ENCODE results near the gene PTOV1.

Gene PTOV1

DNA sequence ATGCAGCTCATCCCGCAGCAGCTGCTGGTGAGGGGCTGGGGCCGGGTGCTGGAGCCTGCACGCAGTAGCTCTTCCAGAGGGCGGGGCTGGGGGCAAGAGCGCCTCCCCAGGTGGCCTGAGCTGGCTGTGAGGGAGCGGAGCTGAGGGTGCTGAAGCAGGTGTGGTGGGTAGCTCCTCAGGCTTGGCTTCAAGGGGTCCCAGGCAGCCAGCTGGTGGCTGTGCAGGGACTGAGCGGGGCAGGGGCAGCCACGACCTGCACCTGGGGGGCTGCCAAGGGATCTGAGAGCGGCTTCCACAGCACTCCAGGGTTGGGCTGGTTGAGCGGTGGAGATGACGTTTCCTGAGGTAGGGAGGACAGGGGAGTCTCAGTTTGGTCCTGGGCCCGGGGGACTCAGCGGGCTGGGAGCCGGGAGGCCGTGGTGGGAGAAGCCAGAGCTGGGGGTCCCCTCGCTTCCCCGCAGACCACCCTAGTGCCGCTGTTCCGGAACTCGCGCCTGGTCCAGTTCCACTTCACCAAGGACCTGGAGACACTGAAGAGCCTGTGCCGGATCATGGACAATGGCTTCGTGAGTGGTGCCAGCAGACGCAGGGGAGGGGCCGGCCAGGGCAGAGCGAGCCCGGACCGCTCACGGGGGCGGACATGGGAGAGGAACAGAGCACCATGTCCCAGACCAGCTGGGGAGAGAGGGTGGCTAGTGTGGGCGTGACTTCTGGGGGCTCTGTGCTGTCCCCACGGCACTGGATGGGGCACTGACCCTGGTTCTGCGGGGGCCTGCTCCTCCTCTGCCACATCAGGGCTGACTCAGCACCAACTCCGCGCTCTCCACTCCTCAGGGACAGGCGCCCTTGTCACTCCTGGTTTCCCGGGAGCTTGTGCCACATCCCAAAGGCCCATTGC is 7.4 kb downstream of the PTOV1 start:
- no peak for DNase-seq (ENCODE audit: low spot score)

DNA sequence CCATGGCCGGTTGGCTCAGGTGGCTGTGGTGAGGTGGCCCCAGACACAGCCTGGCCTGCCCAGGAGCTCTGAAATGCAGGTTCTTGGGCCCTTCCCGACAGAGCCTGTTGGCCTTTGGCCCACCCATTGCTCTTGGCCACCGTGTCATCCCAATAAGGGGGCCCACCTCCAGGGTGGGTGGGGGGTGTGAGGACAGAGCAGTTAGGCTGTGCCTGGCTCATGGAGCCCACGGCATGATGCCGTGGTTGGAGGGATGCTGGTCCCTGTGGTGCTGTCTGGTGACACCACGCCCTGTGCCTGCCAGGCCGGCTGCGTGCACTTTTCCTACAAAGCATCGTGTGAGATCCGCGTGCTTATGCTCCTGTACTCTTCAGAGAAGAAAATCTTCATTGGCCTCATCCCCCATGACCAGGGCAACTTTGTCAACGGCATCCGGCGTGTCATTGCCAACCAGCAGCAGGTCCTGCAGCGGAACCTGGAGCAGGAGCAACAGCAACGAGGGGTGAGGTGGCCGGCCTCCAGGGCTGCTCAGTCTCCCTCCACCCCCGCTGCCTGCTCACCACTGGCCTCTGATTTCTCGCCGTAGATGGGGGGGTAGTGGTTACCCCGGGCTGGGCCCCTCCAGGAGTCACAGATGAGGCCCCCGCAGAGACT is 8.8 kb downstream of the PTOV1 start:
- no peak for DNase-seq (ENCODE audit: low spot score)

DNA sequence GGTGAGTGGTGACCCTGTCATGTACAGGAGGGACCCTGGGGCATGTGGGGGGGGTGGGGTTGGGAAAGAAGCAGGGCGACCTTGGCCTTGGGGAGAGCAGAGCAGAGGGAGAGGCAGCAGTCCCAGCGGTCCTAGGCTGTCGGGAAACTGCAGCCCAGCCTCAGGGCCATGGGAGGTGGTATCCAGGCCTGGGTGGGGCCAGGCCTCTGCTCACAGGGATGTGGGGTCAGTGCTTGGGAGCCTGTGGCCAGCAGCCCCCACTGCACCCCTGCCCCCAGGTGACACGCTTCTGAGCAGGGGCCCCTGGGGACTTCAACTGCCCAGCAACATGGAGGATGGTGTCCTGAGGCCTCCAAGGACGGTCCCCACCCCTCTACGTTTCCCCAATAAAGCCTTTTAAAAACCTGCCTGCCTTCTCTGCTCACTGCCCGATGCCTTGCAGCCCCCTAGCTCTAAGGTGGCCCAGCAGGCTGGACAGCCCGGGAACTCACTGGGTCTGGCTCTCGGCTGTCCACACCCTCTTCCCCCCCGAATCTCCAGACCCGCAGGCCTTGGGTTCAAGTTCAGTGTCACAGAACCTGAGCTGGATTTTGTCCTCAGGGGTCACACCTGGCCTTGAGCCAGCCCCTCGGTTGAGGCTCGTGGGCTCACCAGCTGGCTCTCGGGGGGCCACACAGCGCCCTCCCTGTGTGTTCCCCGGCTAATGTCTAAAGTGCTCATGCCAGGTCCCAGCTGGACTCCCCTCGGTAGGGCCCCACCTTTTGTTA is 9.6 kb downstream of the PTOV1 start:
- no peak for DNase-seq (ENCODE audit: low spot score)

DNA sequence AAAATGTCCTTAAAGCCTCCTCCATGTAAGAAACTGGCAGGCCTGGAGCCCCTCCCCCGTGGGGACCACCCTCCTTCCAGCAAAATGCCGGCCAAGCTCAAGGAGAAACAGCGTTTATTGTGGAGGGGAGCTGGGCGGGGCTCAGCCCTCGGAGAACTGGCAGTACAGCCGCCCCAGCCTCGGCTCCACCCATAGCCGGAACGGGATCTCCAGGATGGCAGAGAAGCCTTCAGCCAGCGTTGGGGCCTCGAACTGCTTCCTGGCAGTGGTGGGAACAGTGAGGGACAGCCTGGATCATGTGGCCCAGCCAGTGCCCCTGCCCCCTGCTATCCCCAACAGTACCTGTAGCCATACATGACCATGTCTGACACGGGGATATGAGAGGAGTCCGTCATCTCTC is 10.1 kb downstream of the PTOV1 start:
- no peak for DNase-seq (ENCODE audit: low spot score)

DNA sequence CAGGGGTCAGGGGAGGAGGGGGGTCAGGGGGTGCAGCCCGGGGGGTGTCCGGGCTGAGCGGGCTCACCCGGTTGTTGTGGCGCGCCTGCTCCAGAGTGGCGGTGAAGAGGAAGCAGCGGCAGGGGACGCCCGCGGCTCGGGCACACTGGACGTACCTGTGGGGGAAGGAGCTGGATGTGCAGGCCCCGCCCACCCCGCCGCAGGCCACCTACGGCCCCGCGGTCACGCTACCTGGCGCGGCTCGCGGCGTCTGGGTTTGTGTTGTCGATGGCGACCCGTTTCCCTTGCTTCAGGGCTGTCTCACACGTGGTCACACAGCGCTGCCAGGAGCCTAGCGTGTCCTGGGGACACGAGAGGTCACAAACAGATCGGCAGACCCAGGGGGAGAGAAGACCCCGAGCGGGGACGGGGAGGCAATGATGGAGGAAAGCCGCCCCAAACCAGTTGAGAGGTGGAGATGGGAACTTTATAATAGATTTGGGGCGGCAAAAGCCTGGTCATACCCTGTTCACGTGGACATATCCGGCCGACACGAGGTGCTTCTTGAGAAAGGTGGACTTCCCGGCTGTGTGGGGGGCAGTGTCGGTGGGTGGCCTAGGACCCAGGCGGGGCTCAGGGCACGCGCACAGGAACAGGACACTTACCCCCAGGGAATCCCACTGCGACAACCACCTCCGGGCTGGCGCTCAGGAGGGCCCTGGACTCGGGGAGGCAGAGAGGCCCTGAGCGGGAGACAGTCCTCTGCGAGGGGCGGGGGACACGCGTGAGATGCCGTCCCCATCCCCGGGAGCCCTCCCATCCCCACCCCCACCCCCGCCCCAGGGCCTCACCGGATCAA is 10.8 kb downstream of the PTOV1 start:
- DNase-seq (ENCODE audit: low spot score): no peak

DNA sequence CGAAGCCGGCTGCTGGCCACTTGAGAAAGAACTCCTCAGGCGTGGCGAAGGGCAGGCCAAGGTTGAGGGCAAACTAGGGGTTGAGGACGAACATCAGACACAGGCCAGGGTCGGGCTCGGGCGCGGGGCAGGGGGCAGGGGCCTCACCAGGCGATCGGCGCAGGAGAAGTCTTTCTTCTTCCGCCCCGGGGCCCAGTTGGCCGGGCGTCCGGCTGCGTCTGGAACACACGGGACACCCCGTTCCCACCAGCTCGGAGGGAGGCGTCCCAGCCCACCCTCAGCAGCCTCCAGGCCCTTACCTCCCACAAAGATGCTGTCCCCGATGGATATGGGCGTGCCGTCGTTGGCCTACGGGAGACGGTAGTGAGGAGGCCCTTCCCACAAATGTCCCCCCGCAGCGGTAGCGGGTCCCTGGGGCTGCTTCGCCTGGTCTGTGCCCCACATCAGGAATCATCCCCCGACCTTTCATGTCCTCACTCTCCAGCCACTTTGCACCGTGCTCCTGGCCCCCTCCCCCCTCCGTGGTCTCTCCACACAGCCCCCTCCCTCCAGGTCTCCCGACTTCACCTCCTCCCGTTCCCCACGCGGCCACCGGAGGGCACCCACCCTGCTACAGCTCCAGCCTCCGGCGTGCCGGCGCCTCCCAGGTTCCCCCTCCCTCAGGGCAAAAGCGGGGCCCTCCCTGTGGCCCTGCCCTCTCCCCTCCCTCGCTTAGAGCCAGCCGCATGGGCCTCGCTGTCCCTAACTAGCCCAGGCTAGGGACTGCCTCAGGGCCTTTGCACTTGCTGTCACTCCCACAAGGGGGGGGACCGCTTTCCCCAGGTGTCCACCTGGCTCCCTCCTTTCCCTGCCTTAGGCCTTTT is 11.7 kb downstream of the PTOV1 start:
- DNase-seq (ENCODE audit: low spot score): no peak

DNA sequence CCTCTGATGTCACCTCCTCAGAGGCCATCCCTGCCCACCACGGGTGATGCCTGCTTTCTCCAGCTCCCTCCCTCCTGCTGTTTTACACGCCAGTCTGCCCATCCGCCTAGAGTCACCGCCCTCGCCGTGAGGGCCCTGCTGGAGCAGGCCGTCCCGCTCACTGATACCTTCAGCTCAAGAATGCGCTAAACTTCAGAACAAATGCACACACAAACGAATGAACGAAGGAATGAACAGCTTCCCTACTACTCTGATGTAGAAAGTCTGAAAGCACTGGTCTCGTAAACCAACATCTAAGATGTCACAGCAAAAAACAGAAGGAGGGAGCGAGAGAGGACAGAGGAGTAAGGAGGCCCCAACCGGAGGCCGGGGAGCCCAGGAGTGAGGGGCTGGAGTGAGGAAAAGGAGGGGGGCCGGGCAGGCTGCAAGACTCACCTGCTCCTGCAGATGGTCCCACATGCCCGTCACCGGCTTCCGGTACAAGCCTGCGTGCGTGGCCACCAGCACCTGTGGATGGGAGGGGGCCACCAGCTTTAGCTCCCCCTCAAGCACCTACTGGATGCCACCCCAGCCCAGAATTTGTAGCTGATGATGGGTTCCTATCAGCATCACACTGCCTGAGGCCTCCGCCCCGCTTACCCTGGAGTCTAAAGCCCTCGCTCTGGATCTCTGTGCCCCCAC is 12.4 kb downstream of the PTOV1 start:
- DNase-seq (ENCODE audit: low spot score): no peak

DNA sequence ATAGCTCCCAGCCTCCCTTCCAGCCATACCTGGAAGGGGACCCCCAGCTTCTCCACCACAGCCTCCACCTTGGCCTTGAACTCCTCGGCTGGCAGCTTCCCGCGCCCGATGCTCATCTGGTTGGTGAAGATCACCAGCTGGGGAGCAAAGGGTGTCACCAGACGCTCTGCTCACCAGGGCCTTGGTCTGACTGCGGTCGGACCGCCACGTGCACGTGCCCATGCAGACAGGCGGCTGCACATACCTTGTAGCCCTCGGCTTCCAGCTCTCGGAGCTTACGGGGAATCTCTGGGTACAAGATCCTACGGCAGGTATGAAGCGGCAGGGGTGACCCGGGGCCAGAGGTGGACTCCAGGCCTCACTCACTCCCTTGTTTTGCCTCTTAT is 13.0 kb downstream of the PTOV1 start:
- no peak for DNase-seq (ENCODE audit: low spot score)

DNA sequence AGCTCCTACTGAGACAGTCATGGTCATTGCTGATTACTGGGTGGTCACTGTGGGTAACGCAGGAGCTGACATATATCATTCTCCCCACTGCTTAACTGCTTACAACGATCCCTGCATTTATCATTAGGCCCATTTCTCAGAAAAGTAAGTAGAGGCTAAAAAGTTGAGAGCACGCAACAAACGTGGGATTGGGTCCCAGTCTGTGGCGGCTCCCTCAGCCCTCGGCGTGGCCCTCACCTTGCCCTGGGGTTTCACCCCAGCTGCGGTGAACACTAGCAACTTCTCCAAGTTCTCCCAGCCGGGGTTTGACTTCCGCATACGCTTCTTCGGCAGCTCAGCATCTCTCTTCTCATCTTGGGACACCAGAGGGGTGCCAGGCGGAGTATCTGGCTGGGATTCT is 13.9 kb downstream of the PTOV1 start:
- no peak for DNase-seq (ENCODE audit: low spot score)

DNA sequence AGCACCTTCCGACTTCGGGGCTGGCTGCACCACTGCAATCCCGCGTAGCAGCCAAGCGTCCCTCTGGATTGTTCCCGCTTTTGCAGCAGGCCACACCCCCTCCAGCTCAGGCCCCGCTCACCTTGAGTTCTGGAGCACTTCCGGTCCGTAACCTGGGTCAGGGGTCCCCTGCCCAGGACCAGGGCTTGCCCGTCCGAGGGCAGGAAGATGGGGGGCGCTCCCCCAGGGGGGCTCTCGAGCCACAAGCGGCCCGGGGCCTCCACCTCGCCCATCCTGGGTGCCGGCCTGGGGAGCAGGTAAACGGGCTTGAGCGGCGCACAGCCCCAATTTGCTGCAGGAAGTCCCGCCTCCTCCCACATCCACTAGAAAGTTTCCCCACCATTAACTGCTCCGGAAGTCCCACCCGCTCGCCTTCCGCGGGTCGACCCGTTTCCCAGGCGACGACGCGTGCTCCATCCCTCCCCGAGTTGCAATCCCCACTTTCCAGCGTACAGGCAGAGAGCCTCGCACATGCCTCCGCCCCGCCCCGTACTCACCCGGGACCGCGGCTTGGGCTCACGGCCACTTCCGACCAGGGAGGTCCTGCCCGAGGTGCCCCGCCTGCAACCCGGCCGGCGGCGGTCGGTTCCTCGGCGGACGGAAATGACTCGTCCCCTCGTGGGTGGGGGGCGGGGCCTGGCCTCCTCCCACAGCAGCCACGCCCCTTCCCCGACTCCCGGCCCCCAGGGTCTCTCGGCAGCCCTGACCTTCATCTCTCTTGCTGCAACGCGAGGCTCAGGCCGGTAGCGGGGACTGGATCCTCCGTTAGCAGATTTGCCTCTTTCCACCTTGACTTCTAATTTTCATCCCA is 16.2 kb downstream of the PTOV1 start, which contains the start of gene PNKP:
TSS of gene PNKP (minus strand) at position 644 of the 850 bp plus-strand sequence. CDS start at position 272, 372 bp downstream.
- peak; percentile 98 for DNase-seq (ENCODE audit: low spot score)

DNA sequence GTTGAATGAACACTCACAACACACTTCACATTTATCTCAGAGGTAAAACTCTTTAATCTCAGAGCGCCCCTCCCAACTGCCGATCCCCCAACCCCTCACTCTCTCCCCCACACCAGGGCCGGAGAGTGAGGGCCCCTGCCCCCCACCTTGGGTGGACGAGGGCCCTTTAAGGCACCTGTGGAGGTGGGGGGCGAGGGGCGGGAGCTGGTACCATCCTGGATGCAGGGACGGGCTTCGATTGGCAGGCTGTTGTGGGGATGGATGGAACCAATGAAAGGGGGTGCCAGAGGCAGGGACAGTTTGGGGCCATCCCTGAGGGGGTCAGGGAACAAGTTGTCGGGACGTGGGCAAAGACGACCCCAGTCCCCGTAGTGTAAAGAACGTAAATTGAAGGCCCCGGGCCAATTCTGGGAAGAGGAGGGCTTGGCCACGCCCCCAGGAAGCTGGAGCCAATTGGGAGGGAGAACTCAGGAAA is 18.1 kb downstream of the PTOV1 start:
- DNase-seq (ENCODE audit: low spot score): no peak

DNA sequence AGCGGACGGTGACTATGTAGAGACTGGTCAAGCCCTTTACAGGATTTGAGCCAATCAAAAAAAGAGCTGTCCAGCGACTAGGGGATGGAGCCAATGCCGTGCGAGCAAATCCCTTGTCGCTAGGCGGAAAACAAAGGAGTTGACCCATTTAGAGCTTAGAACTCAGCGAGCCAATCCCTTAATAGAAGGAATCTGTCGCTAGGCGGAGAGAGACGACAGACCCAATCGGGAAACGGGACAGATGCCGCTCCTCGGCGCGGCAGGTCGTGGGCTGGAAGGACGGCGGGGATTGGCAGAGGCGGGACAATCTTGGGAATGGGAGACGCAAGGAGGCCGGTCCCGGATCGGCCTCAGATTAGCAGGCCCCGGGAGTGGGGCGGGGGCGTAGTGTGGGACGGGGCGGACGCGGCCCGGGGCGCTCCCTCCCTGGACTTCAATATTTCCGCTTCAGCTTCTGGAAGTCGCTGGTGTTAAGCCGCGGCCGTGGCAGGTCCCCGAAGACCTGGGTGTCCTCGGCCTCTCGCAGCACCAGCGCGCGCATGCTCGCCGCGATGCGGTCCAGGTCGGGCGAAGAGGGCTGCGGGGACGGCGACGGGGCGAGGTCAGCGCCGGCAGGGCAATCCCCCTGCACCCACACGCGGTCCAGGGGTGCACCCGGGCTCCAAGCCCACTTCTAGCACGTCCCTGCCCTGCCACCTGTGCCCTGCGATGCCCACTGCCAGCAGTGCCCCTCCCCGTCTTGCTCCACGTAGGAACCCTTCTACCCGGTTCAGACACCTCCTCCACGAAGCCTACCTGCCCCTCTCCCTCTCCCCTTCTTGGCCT is 18.7 kb downstream of the PTOV1 start:
- DNase-seq (ENCODE audit: low spot score): peak; percentile 98

DNA sequence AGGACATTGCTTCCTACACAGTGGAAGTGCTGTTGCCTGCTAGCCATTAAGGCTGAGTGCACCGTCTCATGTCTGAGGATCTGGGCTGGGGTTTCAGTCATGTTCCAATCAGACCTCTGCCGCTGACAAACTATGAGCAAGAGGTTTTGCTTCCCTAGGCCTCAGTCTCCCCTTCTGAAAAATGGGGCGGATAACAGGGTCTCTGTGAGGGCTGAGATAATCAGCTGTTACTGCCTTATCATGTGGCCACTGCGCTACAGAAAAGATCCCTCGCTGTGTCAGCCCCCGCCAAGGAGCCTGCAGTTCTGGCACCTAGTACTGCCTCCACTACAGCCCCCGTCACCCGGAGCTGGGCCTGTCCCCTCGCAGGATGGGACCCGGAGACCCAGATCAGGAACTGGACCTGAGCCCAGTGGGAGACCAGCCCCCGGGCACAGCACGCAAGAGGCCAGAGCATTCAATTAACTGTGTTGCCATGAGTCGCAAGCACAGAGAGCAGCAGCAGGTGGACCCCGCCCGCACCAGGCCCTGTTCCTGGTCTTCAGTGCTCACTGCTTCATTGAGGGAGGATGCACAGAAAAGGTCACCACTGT is 19.4 kb downstream of the PTOV1 start:
- no peak for DNase-seq (ENCODE audit: low spot score)

DNA sequence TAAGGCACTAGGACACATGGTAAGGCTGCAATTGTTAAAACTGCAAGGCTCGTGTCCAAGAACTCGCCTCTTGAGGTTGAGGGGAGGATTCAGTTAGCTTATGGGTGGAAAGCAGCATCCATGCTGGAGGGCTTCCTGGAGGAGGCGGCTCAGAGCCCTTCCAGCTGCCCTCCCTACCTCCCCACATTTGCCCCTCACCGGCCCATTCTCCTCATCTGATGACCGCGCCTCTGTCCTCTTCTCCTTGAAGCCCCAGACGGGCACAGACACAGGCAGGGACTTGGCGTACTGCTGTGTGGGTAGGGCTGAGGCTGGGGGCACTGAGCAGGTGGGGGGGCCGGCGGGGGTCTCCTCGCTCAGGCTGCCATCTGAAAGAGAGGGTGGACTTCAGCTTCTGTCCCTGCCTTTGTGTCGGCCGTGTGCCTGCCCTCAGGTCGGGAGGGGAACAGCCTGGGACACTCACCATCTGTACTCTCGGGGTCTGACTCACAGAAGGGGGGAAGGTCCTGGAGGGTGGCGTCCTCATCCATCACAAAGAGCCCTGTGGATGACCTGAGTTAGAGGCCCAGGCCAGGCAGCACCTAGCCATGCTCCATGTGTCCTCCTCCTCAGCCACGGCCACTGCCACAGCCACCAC is 20.5 kb downstream of the PTOV1 start:
- DNase-seq (ENCODE audit: low spot score): no peak

DNA sequence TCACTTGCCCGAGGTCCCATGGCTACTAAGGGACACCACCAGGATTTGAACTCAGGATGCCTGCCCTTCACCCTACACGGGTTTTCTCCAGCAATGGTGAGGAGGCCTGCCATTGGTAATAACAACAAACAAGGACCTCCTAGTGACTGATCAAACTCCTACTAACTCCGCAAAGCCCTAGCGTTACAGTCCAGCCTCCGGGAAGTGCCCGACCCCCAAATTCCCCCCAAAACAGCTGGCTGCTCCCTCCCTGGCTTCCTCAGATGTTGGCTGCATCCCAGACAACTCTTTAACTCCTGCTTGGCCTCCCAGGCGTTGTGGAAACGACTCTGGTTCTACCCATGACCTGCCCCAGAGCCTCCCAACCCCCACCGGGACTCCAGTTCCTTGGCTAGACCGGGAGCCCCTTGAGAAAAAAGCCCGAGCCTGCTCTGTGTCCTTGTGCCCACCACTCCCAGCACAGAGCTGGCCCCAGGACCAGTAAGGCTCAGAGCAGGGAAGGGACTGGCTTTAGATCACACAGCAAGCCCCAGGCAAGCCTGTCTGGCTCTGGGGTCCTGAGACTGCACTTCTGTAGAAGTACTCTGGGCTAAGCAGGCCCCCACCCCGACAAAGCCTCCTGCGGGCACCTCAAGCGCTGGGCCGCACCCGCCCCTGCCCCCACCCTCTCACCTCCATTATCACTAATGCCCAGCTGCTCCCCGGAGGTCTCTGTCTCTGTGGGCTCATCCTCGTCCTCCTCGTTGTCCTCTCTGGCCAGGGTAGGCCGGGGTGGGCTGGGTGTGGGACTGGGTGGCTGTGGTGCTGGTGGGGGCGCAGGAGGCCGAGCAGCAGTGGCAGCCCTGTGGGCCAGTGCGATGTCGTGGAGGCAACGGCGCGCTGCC is 21.5 kb downstream of the PTOV1 start:
- no peak for DNase-seq (ENCODE audit: low spot score)

DNA sequence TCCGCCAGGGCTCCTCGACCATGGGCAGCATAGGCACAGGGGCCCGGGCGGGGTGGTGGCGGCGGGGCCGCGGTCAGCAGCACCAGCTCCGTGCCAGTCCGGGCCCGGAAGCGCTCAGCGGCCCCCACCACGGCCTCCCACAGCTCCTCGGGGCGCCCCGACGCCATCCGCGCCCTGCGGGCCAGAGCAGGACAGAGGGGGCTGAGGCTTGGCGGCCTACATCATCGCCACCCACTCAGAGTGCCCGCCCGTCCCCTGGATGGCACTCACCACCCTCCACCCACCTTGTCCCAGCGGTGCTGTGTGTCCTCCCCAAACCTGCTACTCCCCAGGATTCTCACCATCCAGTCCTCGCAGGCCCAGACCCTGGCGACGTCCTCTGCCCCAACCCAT is 22.2 kb downstream of the PTOV1 start:
- DNase-seq (ENCODE audit: low spot score): no peak

Data from left forelimb (tissue), 1 donor.